ENCODE measurements around the gene REXO5.

REXO5 gene

GRCh38 chr16:20847550-20847949 is 41.2 kb downstream of the REXO5 start:
- H3K27ac ChIP-seq (ENCODE audit: low read length) = no peak overlapping the region
- H3K9me3 ChIP-seq (ENCODE audit: control insufficient read depth in 2 of 2, low read length in 2 of 2) = no peaks in the 10 kb centered on the region
- no peak overlapping the region for H3K9ac ChIP-seq (ENCODE audit: low read length in 2 of 2)
- H3K36me3 ChIP-seq (ENCODE audit: control insufficient read depth in 2 of 2, insufficient read depth in 2 of 2, low read length in 2 of 2) = peaks cover 0 to 4% of the 10 kb centered on the region in 2 donors
- H3K4me3 ChIP-seq (ENCODE audit: low read length in 2 of 2) = no peak overlapping the region
- peaks cover 13% of the 10 kb centered on the region for H3K4me1 ChIP-seq (ENCODE audit: control insufficient read depth, insufficient read depth, low read length)
- H3K27me3 ChIP-seq (ENCODE audit: control insufficient read depth in 1 of 2, insufficient read depth in 2 of 2, low read length in 2 of 2) = no peaks in the 10 kb centered on the region

GRCh38 chr16:20849589-20850390 is 43.5 kb downstream of the REXO5 start:
- H3K27ac ChIP-seq (ENCODE audit: low read length) = no peak overlapping the region
- no peaks in the 10 kb centered on the region for H3K27me3 ChIP-seq (ENCODE audit: control insufficient read depth in 1 of 2, insufficient read depth in 2 of 2, low read length in 2 of 2)
- peak overlapping the region in 1 of 2 donors; percentile 8 for H3K9ac ChIP-seq (ENCODE audit: low read length in 2 of 2)

GRCh38 chr16:20850981-20851380 is 44.7 kb downstream of the REXO5 start:
- no peaks in the 10 kb centered on the region for H3K27me3 ChIP-seq (ENCODE audit: control insufficient read depth in 1 of 2, insufficient read depth in 2 of 2, low read length in 2 of 2)
- H3K9ac ChIP-seq (ENCODE audit: low read length in 2 of 2) = peak overlapping the region; percentile 29 to 47
- peaks cover 13% of the 10 kb centered on the region for H3K4me1 ChIP-seq (ENCODE audit: control insufficient read depth, insufficient read depth, low read length)
- no peaks in the 10 kb centered on the region for H3K9me3 ChIP-seq (ENCODE audit: control insufficient read depth in 2 of 2, low read length in 2 of 2)
- peak overlapping the region; percentile 72 for H3K27ac ChIP-seq (ENCODE audit: low read length)
- peaks cover 5 to 6% of the 10 kb centered on the region in 2 donors for H3K36me3 ChIP-seq (ENCODE audit: control insufficient read depth in 2 of 2, insufficient read depth in 2 of 2, low read length in 2 of 2)
- H3K4me3 ChIP-seq (ENCODE audit: low read length in 2 of 2) = no peak overlapping the region

More at GRCh38 chr16:20849589-20850390, 43.5 kb downstream of the REXO5 start:
- Histone ChIP-seq H3K36me3 (ENCODE audit: control insufficient read depth in 2 of 2, insufficient read depth in 2 of 2, low read length in 2 of 2) (peaks cover 0 to 4% of the 10 kb centered on the region in 2 donors), H3K9me3 (ENCODE audit: control insufficient read depth in 2 of 2, low read length in 2 of 2) (no peaks in the 10 kb centered on the region), H3K4me1 (ENCODE audit: control insufficient read depth, insufficient read depth, low read length) (peaks cover 13% of the 10 kb centered on the region), H3K4me3 (ENCODE audit: low read length in 2 of 2) (no peak overlapping the region)

- Histone ChIP-seq H3K9ac (ENCODE audit: low read length in 2 of 2) (peak overlapping the region in 1 of 2 donors; percentile 47), H3K9me3 (ENCODE audit: control insufficient read depth in 2 of 2, low read length in 2 of 2) (no peaks in the 10 kb centered on the region), H3K4me3 (ENCODE audit: low read length in 2 of 2) (no peak overlapping the region), H3K27ac (ENCODE audit: low read length) (peak overlapping the region; percentile 72), H3K4me1 (ENCODE audit: control insufficient read depth, insufficient read depth, low read length) (peaks cover 13% of the 10 kb centered on the region), H3K36me3 (ENCODE audit: control insufficient read depth in 2 of 2, insufficient read depth in 2 of 2, low read length in 2 of 2) (peaks cover 5 to 6% of the 10 kb centered on the region in 2 donors), H3K27me3 (ENCODE audit: control insufficient read depth in 1 of 2, insufficient read depth in 2 of 2, low read length in 2 of 2) (no peaks in the 10 kb centered on the region)
These were observed 45.3 kb downstream of the REXO5 start for GRCh38 chr16:20851601-20852000.

GRCh38 chr16:20853143-20853542 is 46.8 kb downstream of the REXO5 start:
- H3K27ac ChIP-seq (ENCODE audit: low read length) = no peak overlapping the region
- H3K9ac ChIP-seq (ENCODE audit: low read length in 2 of 2) = no peak overlapping the region
- H3K27me3 ChIP-seq (ENCODE audit: control insufficient read depth in 1 of 2, insufficient read depth in 2 of 2, low read length in 2 of 2) = no peaks in the 10 kb centered on the region
- peaks cover 13% of the 10 kb centered on the region for H3K4me1 ChIP-seq (ENCODE audit: control insufficient read depth, insufficient read depth, low read length)
- no peak overlapping the region for H3K4me3 ChIP-seq (ENCODE audit: low read length in 2 of 2)
- H3K9me3 ChIP-seq (ENCODE audit: control insufficient read depth in 2 of 2, low read length in 2 of 2) = no peaks in the 10 kb centered on the region
- peaks cover 7 to 9% of the 10 kb centered on the region in 2 donors for H3K36me3 ChIP-seq (ENCODE audit: control insufficient read depth in 2 of 2, insufficient read depth in 2 of 2, low read length in 2 of 2)

GRCh38 chr16:20853981-20854620 is 47.8 kb downstream of the REXO5 start:
- peaks cover 7 to 9% of the 10 kb centered on the region in 2 donors for H3K36me3 ChIP-seq (ENCODE audit: control insufficient read depth in 2 of 2, insufficient read depth in 2 of 2, low read length in 2 of 2)
- H3K9ac ChIP-seq (ENCODE audit: low read length in 2 of 2) = no peak overlapping the region
- H3K9me3 ChIP-seq (ENCODE audit: control insufficient read depth in 2 of 2, low read length in 2 of 2) = no peaks in the 10 kb centered on the region
- no peaks in the 10 kb centered on the region for H3K27me3 ChIP-seq (ENCODE audit: control insufficient read depth in 1 of 2, insufficient read depth in 2 of 2, low read length in 2 of 2)
- no peak overlapping the region for H3K4me3 ChIP-seq (ENCODE audit: low read length in 2 of 2)
- H3K4me1 ChIP-seq (ENCODE audit: control insufficient read depth, insufficient read depth, low read length) = peaks cover 13% of the 10 kb centered on the region
- H3K27ac ChIP-seq (ENCODE audit: low read length) = no peak overlapping the region

- Histone ChIP-seq H3K4me1 (ENCODE audit: control insufficient read depth, insufficient read depth, low read length) (peaks cover 18% of the 10 kb centered on the region), H3K27ac (ENCODE audit: low read length) (no peak overlapping the region)
These were observed 48.6 kb downstream of the REXO5 start for GRCh38 chr16:20854963-20855362.

GRCh38 chr16:20857281-20857680 is 51.0 kb downstream of the REXO5 start:
- no peaks in the 10 kb centered on the region for H3K9me3 ChIP-seq (ENCODE audit: control insufficient read depth in 2 of 2, low read length in 2 of 2)
- no peak overlapping the region for H3K27ac ChIP-seq (ENCODE audit: low read length)
- no peak overlapping the region for H3K9ac ChIP-seq (ENCODE audit: low read length in 2 of 2)
- H3K4me3 ChIP-seq (ENCODE audit: low read length in 2 of 2) = no peak overlapping the region
- peaks cover 17 to 29% of the 10 kb centered on the region in 2 donors for H3K36me3 ChIP-seq (ENCODE audit: control insufficient read depth in 2 of 2, insufficient read depth in 2 of 2, low read length in 2 of 2)
- peaks cover 7% of the 10 kb centered on the region for H3K4me1 ChIP-seq (ENCODE audit: control insufficient read depth, insufficient read depth, low read length)
- no peaks in the 10 kb centered on the region for H3K27me3 ChIP-seq (ENCODE audit: control insufficient read depth in 1 of 2, insufficient read depth in 2 of 2, low read length in 2 of 2)

More at GRCh38 chr16:20854963-20855362, 48.6 kb downstream of the REXO5 start:
- no peak overlapping the region for H3K9ac ChIP-seq (ENCODE audit: low read length in 2 of 2)
- no peak overlapping the region for H3K4me3 ChIP-seq (ENCODE audit: low read length in 2 of 2)
- H3K9me3 ChIP-seq (ENCODE audit: control insufficient read depth in 2 of 2, low read length in 2 of 2) = no peaks in the 10 kb centered on the region
- H3K27me3 ChIP-seq (ENCODE audit: control insufficient read depth in 1 of 2, insufficient read depth in 2 of 2, low read length in 2 of 2) = no peaks in the 10 kb centered on the region
- peaks cover 7 to 13% of the 10 kb centered on the region in 2 donors for H3K36me3 ChIP-seq (ENCODE audit: control insufficient read depth in 2 of 2, insufficient read depth in 2 of 2, low read length in 2 of 2)

GRCh38 chr16:20859229-20859628 is 52.9 kb downstream of the REXO5 start:
- peaks cover 17 to 29% of the 10 kb centered on the region in 2 donors for H3K36me3 ChIP-seq (ENCODE audit: control insufficient read depth in 2 of 2, insufficient read depth in 2 of 2, low read length in 2 of 2)
- no peak overlapping the region for H3K9ac ChIP-seq (ENCODE audit: low read length in 2 of 2)
- no peaks in the 10 kb centered on the region for H3K9me3 ChIP-seq (ENCODE audit: control insufficient read depth in 2 of 2, low read length in 2 of 2)
- H3K27me3 ChIP-seq (ENCODE audit: control insufficient read depth in 1 of 2, insufficient read depth in 2 of 2, low read length in 2 of 2) = no peaks in the 10 kb centered on the region
- H3K27ac ChIP-seq (ENCODE audit: low read length) = no peak overlapping the region
- no peak overlapping the region for H3K4me3 ChIP-seq (ENCODE audit: low read length in 2 of 2)
- H3K4me1 ChIP-seq (ENCODE audit: control insufficient read depth, insufficient read depth, low read length) = peaks cover 7% of the 10 kb centered on the region

- Histone ChIP-seq H3K36me3 (ENCODE audit: control insufficient read depth in 2 of 2, insufficient read depth in 2 of 2, low read length in 2 of 2) (peaks cover 17 to 29% of the 10 kb centered on the region in 2 donors), H3K27ac (ENCODE audit: low read length) (no peak overlapping the region), H3K4me3 (ENCODE audit: low read length in 2 of 2) (no peak overlapping the region), H3K9ac (ENCODE audit: low read length in 2 of 2) (no peak overlapping the region), H3K27me3 (ENCODE audit: control insufficient read depth in 1 of 2, insufficient read depth in 2 of 2, low read length in 2 of 2) (no peaks in the 10 kb centered on the region), H3K9me3 (ENCODE audit: control insufficient read depth in 2 of 2, low read length in 2 of 2) (no peaks in the 10 kb centered on the region), H3K4me1 (ENCODE audit: control insufficient read depth, insufficient read depth, low read length) (peaks cover 9% of the 10 kb centered on the region)
These were observed 53.4 kb downstream of the REXO5 start for GRCh38 chr16:20859699-20860098.

- Histone ChIP-seq H3K9ac (ENCODE audit: low read length in 2 of 2) (no peak overlapping the region), H3K36me3 (ENCODE audit: control insufficient read depth in 2 of 2, insufficient read depth in 2 of 2, low read length in 2 of 2) (peaks cover 13 to 28% of the 10 kb centered on the region in 2 donors), H3K27ac (ENCODE audit: low read length) (no peak overlapping the region), H3K27me3 (ENCODE audit: control insufficient read depth in 1 of 2, insufficient read depth in 2 of 2, low read length in 2 of 2) (no peaks in the 10 kb centered on the region), H3K9me3 (ENCODE audit: control insufficient read depth in 2 of 2, low read length in 2 of 2) (no peaks in the 10 kb centered on the region), H3K4me3 (ENCODE audit: low read length in 2 of 2) (no peak overlapping the region), H3K4me1 (ENCODE audit: control insufficient read depth, insufficient read depth, low read length) (peaks cover 11% of the 10 kb centered on the region)
These were observed 54.0 kb downstream of the REXO5 start for GRCh38 chr16:20860361-20860760.
